Body of pancreas (tissue), 4 donors: ENCODE data around the gene RAB9A. TPM values are rescaled to one million over a fixed set of nuclear protein-coding genes. Genes with fewer than 3 reads are reported as not detected.

Experiments
- ATAC-seq: fragments of 150-250 bp; one replicate; pipeline ENCODE4 v1.9.1; 2016
- DNase-seq, 4 donors: peaks; one replicate each; pipeline ENCODE4 v3.0.0-alpha.2; 2019
- H3K27ac ChIP-seq, 4 donors: fragments of 200-600 bp; sonication (generic); 1 replicate in 3 of 4; 2 replicates in 1 of 4; pipeline versions ENCODE4 v1.5.1 to v1.6.1; 2016 to 2019; ENCODE audit warnings: mild to moderate bottlenecking in 1 of 4, mixed read lengths in 1 of 4, moderate library complexity in 1 of 4
- H3K27me3 ChIP-seq, 2 donors: fragments of 200-600 bp; sonication (generic); one replicate each; pipeline ENCODE4 v1.6.0; 2016; ENCODE audit warnings: mild to moderate bottlenecking in 1 of 2
- H3K36me3 ChIP-seq, 2 donors: fragments of 200-600 bp; sonication (generic); replicated peaks in 1 of 2; 2 replicates each; pipeline ENCODE4 v1.5.1; 2016; ENCODE audit warnings: low read depth in 2 of 2; ENCODE audit not compliant: insufficient read depth in 1 of 2
- H3K4me1 ChIP-seq: fragments of 200-600 bp; sonication (generic); one replicate; pipeline ENCODE4 v1.6.0; 2016
- H3K4me3 ChIP-seq, 2 donors: fragments of 200-600 bp; sonication (generic); 1 replicate in 1 of 2; 2 replicates in 1 of 2; pipeline ENCODE4 v1.5.1; 2016 to 2019
- H3K9me3 ChIP-seq, 3 donors: fragments of 200-600 bp; sonication (generic); 1 replicate in 2 of 3; 2 replicates in 1 of 3; pipeline ENCODE4 v1.5.1; 2016
- POLR2A ChIP-seq, 3 donors: fragments of 450-650 bp; IDR thresholded peaks; one replicate each; pipeline ENCODE4 v1.6.1; 2016; ENCODE audit warnings: antibody characterized with exemption in 3 of 3, mild to moderate bottlenecking in 2 of 3
- WGBS, 2 donors: methylation state at CpG; one replicate each; pipeline ENCODE4 v1.1.5; 2017; 5-methylcytosine and 5-hydroxymethylcytosine counted together
- intact Hi-C: fragments of 100-400 bp; cut with DNase I; formaldehyde crosslinking; loops from one replicate; pipeline ENCODE4 v1.15.1; 2023
- total RNA-seq, 2 donors: library from RNA; depleted of rRNA; stranded (reverse); fragments of >200 nt; gene quantifications; one replicate each; pipeline ENCODE4 v1.1.0, GENCODE V29; 2016
- TF ChIP-seq, protein P1 (sequence below), 7 experiments: fragments of 450-650 bp in 4 of 7; fragments of 200-600 bp in 3 of 7; sonication (generic) in 3 of 7; IDR thresholded peaks; one replicate each; pipeline ENCODE4 v1.5.1; 2016 to 2019; ENCODE audit warnings: antibody characterized with exemption in 7 of 7

The RAB9A gene
- total RNA-seq, 2 donors from 2014 or later = 14.3 to 15.5 TPM

DNA sequence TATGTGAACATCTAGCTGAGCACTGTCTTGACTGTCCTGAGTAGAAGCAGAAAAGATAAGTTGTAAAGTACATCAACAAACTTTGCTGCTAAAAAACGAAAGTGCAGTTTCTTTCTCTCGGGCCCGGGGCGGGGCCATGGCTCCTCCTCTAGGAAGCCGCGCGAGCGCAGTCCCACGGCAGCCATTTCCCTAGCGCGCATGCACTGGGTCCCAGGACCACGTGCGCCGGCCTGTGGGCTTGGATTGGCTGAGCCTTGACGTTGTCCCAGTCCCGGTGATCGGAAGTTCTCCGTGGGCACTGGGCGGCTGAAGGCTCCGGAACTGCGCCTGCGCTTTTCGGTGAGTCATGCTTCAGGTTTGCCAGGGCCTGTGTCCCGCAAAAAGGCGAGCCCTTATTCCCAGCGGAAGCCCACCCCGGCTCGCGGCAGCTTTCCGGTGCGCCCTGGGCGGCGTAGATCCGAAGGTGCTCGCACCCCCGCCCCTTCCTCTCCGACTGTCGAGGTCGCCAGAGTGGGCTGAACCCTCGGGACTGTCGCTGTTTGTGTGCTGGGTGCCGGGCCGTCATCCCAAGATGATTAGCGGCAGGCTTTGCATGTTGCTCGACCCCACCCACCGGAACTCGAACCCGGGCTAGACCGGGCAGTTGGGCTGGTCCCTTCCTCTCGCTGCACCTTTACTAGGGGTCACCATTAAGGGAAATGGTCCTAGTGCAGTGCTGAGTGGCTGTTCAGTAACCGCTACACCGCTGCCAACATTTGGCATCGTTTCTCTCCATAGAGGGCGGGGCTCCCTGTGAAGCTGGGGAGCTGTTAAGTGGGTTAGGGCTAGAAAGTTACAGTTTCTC lies 35.9 kb upstream of the RAB9A start, which contains the start of gene TCEANC:
TSS of gene TCEANC (plus strand) at position 292 of the 844 bp plus-strand sequence. CDS start 9,368 bp downstream, outside the sequence.
- intact Hi-C loops = no loop called here
- ATAC-seq = peak; percentile 99

DNA sequence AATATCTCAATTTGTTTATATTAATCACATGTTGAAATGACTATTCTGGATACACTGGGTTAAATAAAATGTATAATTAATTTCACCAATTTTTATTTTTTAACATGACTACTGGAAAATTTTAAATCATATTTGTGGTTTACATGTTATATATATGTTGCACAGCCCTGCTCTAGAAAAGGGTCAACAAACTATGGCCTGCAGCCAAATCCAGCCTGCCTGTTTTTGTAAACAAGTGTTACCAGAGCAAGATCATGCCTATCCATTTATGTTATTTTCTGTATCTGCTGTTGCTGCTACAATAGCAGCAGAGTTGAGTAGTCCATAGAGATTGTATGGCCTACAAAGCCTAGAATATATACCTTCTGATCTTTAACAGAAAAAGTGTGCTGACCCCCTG lies 34.8 kb upstream of the RAB9A start:
- no peak for TF ChIP-seq POLR2A (IDR thresholded peaks at IDR 0.05)
- TF ChIP-seq, protein P1, sequence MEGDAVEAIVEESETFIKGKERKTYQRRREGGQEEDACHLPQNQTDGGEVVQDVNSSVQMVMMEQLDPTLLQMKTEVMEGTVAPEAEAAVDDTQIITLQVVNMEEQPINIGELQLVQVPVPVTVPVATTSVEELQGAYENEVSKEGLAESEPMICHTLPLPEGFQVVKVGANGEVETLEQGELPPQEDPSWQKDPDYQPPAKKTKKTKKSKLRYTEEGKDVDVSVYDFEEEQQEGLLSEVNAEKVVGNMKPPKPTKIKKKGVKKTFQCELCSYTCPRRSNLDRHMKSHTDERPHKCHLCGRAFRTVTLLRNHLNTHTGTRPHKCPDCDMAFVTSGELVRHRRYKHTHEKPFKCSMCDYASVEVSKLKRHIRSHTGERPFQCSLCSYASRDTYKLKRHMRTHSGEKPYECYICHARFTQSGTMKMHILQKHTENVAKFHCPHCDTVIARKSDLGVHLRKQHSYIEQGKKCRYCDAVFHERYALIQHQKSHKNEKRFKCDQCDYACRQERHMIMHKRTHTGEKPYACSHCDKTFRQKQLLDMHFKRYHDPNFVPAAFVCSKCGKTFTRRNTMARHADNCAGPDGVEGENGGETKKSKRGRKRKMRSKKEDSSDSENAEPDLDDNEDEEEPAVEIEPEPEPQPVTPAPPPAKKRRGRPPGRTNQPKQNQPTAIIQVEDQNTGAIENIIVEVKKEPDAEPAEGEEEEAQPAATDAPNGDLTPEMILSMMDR (IDR thresholded peaks at IDR 0.05) = no peak
- ATAC-seq (no peak), DNase-seq (no peak)
- H3K4me1 ChIP-seq = peaks cover 10% of the 10 kb centered on the region
- peak overlapping the region in 3 of 4 donors; percentile 90 to 96 (median 95) for H3K27ac ChIP-seq
- H3K4me3 ChIP-seq = no peak overlapping the region
- no peaks in the 10 kb centered on the region for H3K9me3 ChIP-seq
- H3K36me3 ChIP-seq = no peaks in the 10 kb centered on the region
- intact Hi-C loops = no loop called here
- H3K27me3 ChIP-seq = no peaks in the 10 kb centered on the region

More for the DNA sequence above, 35.9 kb upstream of the RAB9A start, which contains the start of gene TCEANC:
- peak; percentile 94 to 98 (median 98) for DNase-seq
- H3K4me1 ChIP-seq = peaks cover 6% of the 10 kb centered on the region
- H3K4me3 ChIP-seq = peak within 1 kb of the TSS; percentile 27 to 55
- H3K9me3 ChIP-seq = no peaks in the 10 kb centered on the region
- H3K27ac ChIP-seq = peak within 1 kb of the TSS; percentile 89 to 96 (median 92)
- TF ChIP-seq POLR2A (IDR thresholded peaks at IDR 0.05) = peak; percentile 75 to 89 (median 88)
- TF ChIP-seq, protein P1 (IDR thresholded peaks at IDR 0.05) = no peak
- no peaks in the 10 kb centered on the region for H3K36me3 ChIP-seq
- no peaks in the 10 kb centered on the region for H3K27me3 ChIP-seq
- WGBS, 2 donors = 0% methylated on average over 4 to 45 of the region's 54 CpGs

DNA sequence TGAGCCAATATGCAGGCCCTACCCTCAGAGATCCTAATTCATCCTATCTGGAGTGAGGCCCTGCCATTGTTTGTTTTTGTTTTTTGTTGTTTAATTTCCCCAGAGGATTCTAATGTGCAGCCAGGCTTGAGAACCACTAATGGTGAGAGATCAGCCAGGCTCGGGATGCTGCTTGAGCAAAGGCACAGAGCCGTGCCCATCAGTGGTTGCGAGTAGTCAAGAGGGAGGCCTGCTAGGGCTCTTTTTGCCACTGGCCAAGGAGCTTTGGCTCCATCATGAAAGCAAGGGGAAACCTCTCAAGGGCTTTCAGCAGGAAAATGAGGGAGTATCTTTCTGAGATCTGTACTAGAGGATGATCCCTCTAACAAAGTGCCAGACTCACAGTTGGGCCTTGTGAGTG lies 33.3 kb upstream of the RAB9A start:
- H3K27ac ChIP-seq = no peak overlapping the region
- H3K4me3 ChIP-seq = no peak overlapping the region
- WGBS, 2 donors = 86% methylated on average over 2 to 3 of the region's 3 CpGs
- H3K9me3 ChIP-seq = no peaks in the 10 kb centered on the region
- peaks cover 10% of the 10 kb centered on the region for H3K4me1 ChIP-seq
- H3K27me3 ChIP-seq = no peaks in the 10 kb centered on the region
- no peaks in the 10 kb centered on the region for H3K36me3 ChIP-seq
- ATAC-seq (no peak), DNase-seq (no peak)
- intact Hi-C loops = no loop called here
- TF ChIP-seq, protein P1 (IDR thresholded peaks at IDR 0.05) = no peak
- TF ChIP-seq POLR2A (IDR thresholded peaks at IDR 0.05) = no peak

DNA sequence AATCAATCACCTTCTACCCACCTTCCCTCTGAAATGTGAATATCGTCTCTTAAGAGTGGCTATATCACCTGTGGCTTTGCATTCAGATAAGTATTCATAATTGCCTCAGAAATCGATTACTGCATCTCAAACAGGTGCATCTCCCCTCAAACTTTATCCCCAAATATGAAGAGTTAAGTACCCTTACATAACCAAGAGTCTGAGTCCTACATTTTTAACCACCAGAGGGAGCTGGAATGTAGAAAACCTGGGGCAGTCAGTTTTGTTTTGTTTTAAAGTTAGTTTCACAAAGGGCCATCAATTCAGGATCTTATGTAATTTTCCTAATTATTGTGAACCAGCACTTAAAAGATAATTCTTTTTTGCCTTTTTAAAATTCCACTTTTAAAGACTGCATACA lies 30.3 kb upstream of the RAB9A start:
- DNase-seq (no peak), ATAC-seq (peak; percentile 68)
- Histone ChIP-seq H3K4me1 (peaks cover 4% of the 10 kb centered on the region), H3K27ac (peak overlapping the region in 2 of 4 donors; percentile 24 to 47), H3K36me3 (no peaks in the 10 kb centered on the region), H3K4me3 (no peak overlapping the region), H3K27me3 (no peaks in the 10 kb centered on the region), H3K9me3 (no peaks in the 10 kb centered on the region)
- intact Hi-C loops = no loop called here
- TF ChIP-seq POLR2A (IDR thresholded peaks at IDR 0.05) = no peak
- TF ChIP-seq, protein P1 (IDR thresholded peaks at IDR 0.05) = peak; percentile 36 to 85 (median 59)
- 7% methylated on average over 2 of the region's 2 CpGs for WGBS, 2 donors
